DOHH2 (cell line): ENCODE measurements around the gene P2RX7.
A peak's percentile ranks its signal among the peaks of the same experiment; 100 is the strongest.

ENCODE experiments used
- CTCF ChIP-seq: fragments of 200-600 bp; sonication (generic); IDR thresholded peaks from one replicate; pipeline ENCODE4 v1.5.1; 2014; ENCODE audit warnings: antibody characterized with exemption, mild to moderate bottlenecking, low read depth, low read length; ENCODE audit not compliant: poor library complexity, severe bottlenecking
- EZH2phosphoT487 ChIP-seq: fragments of 200-600 bp; sonication (generic); IDR thresholded peaks from 2 replicates; pipeline ENCODE4 v1.6.1; 2017; ENCODE audit warnings: borderline replicate concordance, mild to moderate bottlenecking, antibody characterized with exemption, low read length, moderate library complexity, mixed read lengths

GRCh38 chr12:121223292-121224285, 90.9 kb downstream of the P2RX7 start:
- peak; percentile 72 for TF ChIP-seq CTCF
- no peak for TF ChIP-seq EZH2phosphoT487
